Heart left ventricle (tissue), 16 donors: Measurements from ENCODE around the gene COL24A1. TPM values are rescaled to one million over a fixed set of nuclear protein-coding genes. Genes with fewer than 3 reads are reported as not detected.
"Not testable (repeated sequence)": the region's sequence is repeated elsewhere in the genome, so short reads cannot be mapped to it uniquely, and the experiment has no call there.

ENCODE experiments used
- ATAC-seq, 4 donors: fragments of 200-7000 bp; cut with Tn5 transposase; one replicate each; pipeline ENCODE4 v1.9.1; 2020 to 2022; ENCODE audit warnings: moderate library complexity in 4 of 4, mild to moderate bottlenecking in 3 of 4, moderate number of reproducible peaks in 1 of 4
- DNase-seq, 5 donors: peaks; one replicate each; pipeline ENCODE4 v3.0.0-alpha.2; 2020
- H3K27ac ChIP-seq, 12 donors: fragments of 200-600 bp; sonication (generic) in 4 of 12; one replicate each; pipeline versions ENCODE4 v1.5.0 to v1.8.0; 2016 to 2022; ENCODE audit warnings: mild to moderate bottlenecking in 2 of 12
- H3K27me3 ChIP-seq, 9 donors: fragments of 200-600 bp; sonication (generic) in 2 of 9; one replicate each; pipeline versions ENCODE4 v1.5.1 to v1.8.0; 2016 to 2022; ENCODE audit warnings: mild to moderate bottlenecking in 3 of 9
- H3K36me3 ChIP-seq, 9 donors: fragments of 200-600 bp; sonication (generic) in 2 of 9; one replicate each; pipeline versions ENCODE4 v1.5.0 to v1.8.0; 2018 to 2022; ENCODE audit warnings: mild to moderate bottlenecking in 2 of 9
- H3K4me1 ChIP-seq, 12 donors: fragments of 200-600 bp; sonication (generic) in 4 of 12; one replicate each; pipeline versions ENCODE4 v1.5.0 to v1.8.0; 2016 to 2022; ENCODE audit warnings: mild to moderate bottlenecking in 3 of 12
- H3K4me3 ChIP-seq, 12 donors: fragments of 200-600 bp; sonication (generic) in 4 of 12; one replicate each; pipeline versions ENCODE4 v1.5.0 to v1.8.0; 2017 to 2022; ENCODE audit warnings: mild to moderate bottlenecking in 9 of 12, moderate library complexity in 4 of 12
- H3K9me3 ChIP-seq, 12 donors: fragments of 200-600 bp; sonication (generic) in 4 of 12; one replicate each; pipeline versions ENCODE4 v1.5.0 to v1.8.0; 2016 to 2022; ENCODE audit warnings: mild to moderate bottlenecking in 1 of 12
- POLR2A ChIP-seq, 2 donors: fragments of 450-650 bp; IDR thresholded peaks; one replicate each; pipeline ENCODE4 v1.6.1; 2017; ENCODE audit warnings: antibody characterized with exemption in 2 of 2, mild to moderate bottlenecking in 2 of 2, moderate library complexity in 2 of 2
- WGBS, 4 donors: extraction: QIAGEN DNeasy Blood & Tissue Kit in 2 of 4; methylation state at CpG; one replicate each; pipeline versions ENCODE4 v1.1.5 to v1.1.7; 2013 to 2018; 5-methylcytosine and 5-hydroxymethylcytosine counted together
- intact Hi-C, 10 donors: fragments of 100-400 bp; cut with DNase I; formaldehyde crosslinking; loops; one replicate each; pipeline versions ENCODE4 v1.11.1 to v1.14.2; 2022
- polyA plus RNA-seq, 2 donors: library from polyadenylated mRNA; stranded (reverse); fragments of 200-250 nt; gene quantifications; one replicate each; pipeline ENCODE4 v1.2.3, GENCODE V29; 2013
- total RNA-seq, 9 donors: library from RNA; depleted of rRNA in 2 of 9; stranded (reverse); fragments of >200 nt in 2 of 9; fragmentation: NEBNext Ultra II Directional in 3 of 9; extraction: Animal tissue kit (Norgen Biotek cat#: 25700) in 3 of 9; gene quantifications; one replicate each; pipeline versions ENCODE4 v1.1.0 to v1.2.4, GENCODE V29; 2016 to 2023
- TF ChIP-seq, protein P1 (sequence below), 12 donors: fragments of 200-600 bp; sonication (generic) in 4 of 12; IDR thresholded peaks; one replicate each; pipeline versions ENCODE4 v1.5.0 to v1.8.0; 2018 to 2022; ENCODE audit warnings: antibody characterized with exemption in 12 of 12, mild to moderate bottlenecking in 5 of 12
- donor health status: ischemic (EF 13 %, LVEDD 7.1; RV severe dilation, severe dysfunction).
- donor health status: healthy with polysubstance abuse.
- donor health status: DM: no; HTN: yes; CAD: no.
- donor health status: DM: no; HTN: no; CAD: no.
- donor health status: ischemic (EF 25% LVEDD 6.9; RV normal size, moderate dysfunction).
- donor health status: ischemic (EF 25% LVEDD 5.7; RV mildly dilated, moderate dysfunction).
- donor health status: healthy.
- donor health status: DM: yes; HTN: yes; CAD: no.
- donor health status: ischemic (EF 35%, LVEDD 5.7; RV mildly dilated, moderate dysfunction).
- donor health status: nonischemic (EF 11% LVEDD 7.7; RV severe dilation, severe dysfunction).
- donor health status: DM: yes; HTN: yes; CAD: no.
- donor health status: PGD.
- donor health status: ischemic (EF 29% LVEDD 5.4; RV normal size, mild dysfunction).
- donor health status: nonischemic (EF 23%, LVEDD 6.1; RV moderate dilation, normal function).

The COL24A1 gene
- total and polyA plus RNA-seq, 11 donors, result 0.07 to 2.8 (median 0.40) TPM

DNA sequence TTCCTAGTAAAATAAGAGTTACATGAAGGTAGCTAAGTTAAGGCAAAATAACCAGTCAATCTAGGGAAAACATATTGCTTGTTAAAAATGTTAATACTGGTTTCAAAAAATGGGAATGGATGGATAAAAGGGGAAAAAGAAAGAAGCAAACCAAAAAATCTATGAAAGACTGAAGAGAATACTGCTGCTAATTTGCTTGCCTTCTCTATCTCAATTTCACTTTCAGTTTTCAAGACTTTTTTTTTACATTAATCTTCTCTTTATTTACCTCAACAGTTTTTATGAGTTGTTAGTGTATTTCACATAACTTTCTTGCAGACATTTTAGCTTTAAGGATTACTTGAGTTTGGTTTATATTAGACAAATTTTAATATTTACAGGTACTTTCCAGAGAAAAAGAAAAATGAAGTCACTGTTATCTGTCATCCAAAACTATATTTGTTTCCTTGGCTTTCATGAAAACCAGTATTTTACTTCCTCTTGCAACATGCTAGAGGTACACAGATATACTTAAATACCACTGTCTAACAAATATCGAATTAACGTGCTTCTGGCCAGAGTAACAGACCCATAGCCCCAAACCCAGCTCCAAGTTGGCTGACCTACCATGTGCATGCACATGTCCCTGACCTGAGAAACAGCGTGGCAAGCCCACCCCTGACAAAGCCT is 70.7 kb downstream of the COL24A1 start:
- TF ChIP-seq POLR2A (IDR thresholded peaks at IDR 0.05), result no peak
- intact Hi-C loops, result no loop called here
- no peaks in the 10 kb centered on the region for H3K27me3 ChIP-seq
- no peaks in the 10 kb centered on the region for H3K9me3 ChIP-seq
- no peaks in the 10 kb centered on the region for H3K4me1 ChIP-seq
- no peak overlapping the region for H3K4me3 ChIP-seq
- no peak for ATAC-seq
- no peak for DNase-seq
- no peak overlapping the region for H3K27ac ChIP-seq
- no peaks in the 10 kb centered on the region for H3K36me3 ChIP-seq
- 62 to 83% (median 79%) methylated on average over 3 of the region's 3 CpGs for WGBS, 4 donors

DNA sequence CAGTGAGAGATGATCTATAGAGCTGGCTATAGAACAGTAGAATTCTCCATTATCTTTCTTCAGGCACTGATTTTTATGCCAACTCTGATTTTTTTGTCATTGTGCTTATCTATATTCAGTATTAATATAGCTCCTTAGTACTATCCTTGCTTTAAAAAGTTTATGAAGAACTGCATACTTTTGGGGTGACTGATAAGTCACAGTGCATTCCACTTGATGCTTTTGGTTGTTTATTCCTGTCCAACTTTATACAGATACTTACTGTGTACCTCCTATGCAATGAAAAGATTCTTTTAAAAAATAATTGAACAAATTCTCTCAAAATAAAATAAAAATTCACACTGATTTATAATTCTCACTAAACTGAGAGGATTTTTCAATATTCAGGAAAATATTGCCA is 71.6 kb downstream of the COL24A1 start:
- Histone ChIP-seq H3K9me3 (peaks cover 0 to 1% (median 0%) of the 10 kb centered on the region in 12 donors), H3K4me1 (no peaks in the 10 kb centered on the region), H3K36me3 (no peaks in the 10 kb centered on the region), H3K27me3 (no peaks in the 10 kb centered on the region), H3K4me3 (no peak overlapping the region), H3K27ac (no peak overlapping the region)
- TF ChIP-seq, protein P1, sequence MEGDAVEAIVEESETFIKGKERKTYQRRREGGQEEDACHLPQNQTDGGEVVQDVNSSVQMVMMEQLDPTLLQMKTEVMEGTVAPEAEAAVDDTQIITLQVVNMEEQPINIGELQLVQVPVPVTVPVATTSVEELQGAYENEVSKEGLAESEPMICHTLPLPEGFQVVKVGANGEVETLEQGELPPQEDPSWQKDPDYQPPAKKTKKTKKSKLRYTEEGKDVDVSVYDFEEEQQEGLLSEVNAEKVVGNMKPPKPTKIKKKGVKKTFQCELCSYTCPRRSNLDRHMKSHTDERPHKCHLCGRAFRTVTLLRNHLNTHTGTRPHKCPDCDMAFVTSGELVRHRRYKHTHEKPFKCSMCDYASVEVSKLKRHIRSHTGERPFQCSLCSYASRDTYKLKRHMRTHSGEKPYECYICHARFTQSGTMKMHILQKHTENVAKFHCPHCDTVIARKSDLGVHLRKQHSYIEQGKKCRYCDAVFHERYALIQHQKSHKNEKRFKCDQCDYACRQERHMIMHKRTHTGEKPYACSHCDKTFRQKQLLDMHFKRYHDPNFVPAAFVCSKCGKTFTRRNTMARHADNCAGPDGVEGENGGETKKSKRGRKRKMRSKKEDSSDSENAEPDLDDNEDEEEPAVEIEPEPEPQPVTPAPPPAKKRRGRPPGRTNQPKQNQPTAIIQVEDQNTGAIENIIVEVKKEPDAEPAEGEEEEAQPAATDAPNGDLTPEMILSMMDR (IDR thresholded peaks at IDR 0.05), result no peak
- no peak for TF ChIP-seq POLR2A (IDR thresholded peaks at IDR 0.05)
- no peak for DNase-seq
- ATAC-seq, result no peak
- intact Hi-C loops, result no loop called here

DNA sequence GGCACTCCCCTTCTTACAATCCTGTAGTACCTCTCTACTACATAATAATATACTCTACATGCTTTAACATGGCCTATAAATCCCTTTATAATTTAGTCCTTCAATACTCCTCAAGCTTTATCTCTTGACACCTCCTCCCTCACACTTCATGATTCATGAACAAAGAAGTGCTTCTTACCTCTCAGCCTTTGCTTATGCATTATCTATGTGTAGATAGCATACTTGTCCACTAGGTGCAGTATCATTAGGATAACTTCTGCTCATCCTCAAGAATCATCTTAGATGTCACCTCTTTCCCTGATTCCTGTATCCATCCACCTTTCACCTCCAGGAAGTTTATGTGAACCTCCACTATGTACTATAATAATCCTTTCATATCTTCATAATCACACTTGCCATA is 74.4 kb downstream of the COL24A1 start:
- TF ChIP-seq POLR2A (IDR thresholded peaks at IDR 0.05), result no peak
- TF ChIP-seq, protein P1 (IDR thresholded peaks at IDR 0.05), result no peak
- ATAC-seq, result no peak
- peaks cover 0 to 19% (median 8%) of the 10 kb centered on the region in 12 donors for H3K9me3 ChIP-seq

DNA sequence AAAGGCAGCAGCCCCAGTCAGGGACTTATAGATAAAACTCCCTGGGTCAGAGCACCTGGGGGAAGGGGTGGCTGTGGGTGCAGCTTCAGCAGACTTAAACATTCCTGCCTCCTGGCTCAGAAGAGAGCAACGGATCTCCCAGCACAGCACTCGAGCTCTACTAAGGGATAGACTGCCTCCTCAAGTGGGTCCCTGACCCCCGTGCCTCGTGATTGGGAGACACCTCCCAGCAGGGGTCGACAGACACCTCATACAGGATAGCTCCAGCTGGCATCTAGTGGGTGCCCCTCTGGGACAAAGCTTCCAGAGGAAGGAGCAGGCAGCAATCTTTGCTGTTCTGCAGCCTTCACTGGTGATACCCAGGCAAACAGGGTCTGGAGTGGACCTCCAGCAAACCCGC is 84.1 kb downstream of the COL24A1 start:
- H3K4me3 ChIP-seq, H3K27me3 ChIP-seq, DNase-seq, intact Hi-C loops, H3K36me3 ChIP-seq, ATAC-seq, H3K4me1 ChIP-seq, H3K27ac ChIP-seq: not testable (repeated sequence)
- H3K9me3 ChIP-seq, result peaks cover 0 to 15% (median 0%) of the 10 kb centered on the region in 12 donors
- WGBS, 4 donors, result 65 to 89% (median 80%) methylated on average over 6 of the region's 6 CpGs

More for the DNA sequence above, 74.4 kb downstream of the COL24A1 start:
- no peak overlapping the region for H3K4me3 ChIP-seq
- intact Hi-C loops, result no loop called here
- no peaks in the 10 kb centered on the region for H3K4me1 ChIP-seq
- H3K36me3 ChIP-seq, result no peaks in the 10 kb centered on the region
- H3K27me3 ChIP-seq, result no peaks in the 10 kb centered on the region
- H3K27ac ChIP-seq, result no peak overlapping the region
- no peak for DNase-seq

DNA sequence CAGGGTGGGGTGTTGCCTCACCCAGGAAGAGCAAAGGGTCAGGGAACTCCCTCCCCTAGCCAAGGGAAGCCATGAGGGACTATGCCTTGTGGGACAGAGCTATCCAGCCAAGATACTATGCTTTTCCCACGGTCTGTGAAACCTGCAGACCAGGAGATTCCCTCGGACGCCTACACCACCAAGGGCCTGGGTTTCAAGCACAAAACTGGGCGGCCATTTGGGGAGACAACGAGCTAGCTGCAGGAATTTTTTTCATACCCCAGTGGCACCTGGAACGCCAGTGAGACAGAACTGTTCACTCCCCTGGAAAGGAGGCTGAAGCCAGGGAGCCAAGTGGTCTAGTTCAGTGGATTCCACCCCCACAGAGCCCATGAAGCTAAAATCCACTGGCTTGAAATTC is 84.7 kb downstream of the COL24A1 start:
- WGBS, 4 donors, result 71 to 84% (median 79%) methylated on average over 4 to 6 of the region's 6 CpGs
- intact Hi-C loops, H3K4me3 ChIP-seq, DNase-seq, H3K27me3 ChIP-seq, H3K36me3 ChIP-seq, ATAC-seq, H3K4me1 ChIP-seq, H3K27ac ChIP-seq: not testable (repeated sequence)
- peaks cover 0 to 15% (median 0%) of the 10 kb centered on the region in 12 donors for H3K9me3 ChIP-seq

DNA sequence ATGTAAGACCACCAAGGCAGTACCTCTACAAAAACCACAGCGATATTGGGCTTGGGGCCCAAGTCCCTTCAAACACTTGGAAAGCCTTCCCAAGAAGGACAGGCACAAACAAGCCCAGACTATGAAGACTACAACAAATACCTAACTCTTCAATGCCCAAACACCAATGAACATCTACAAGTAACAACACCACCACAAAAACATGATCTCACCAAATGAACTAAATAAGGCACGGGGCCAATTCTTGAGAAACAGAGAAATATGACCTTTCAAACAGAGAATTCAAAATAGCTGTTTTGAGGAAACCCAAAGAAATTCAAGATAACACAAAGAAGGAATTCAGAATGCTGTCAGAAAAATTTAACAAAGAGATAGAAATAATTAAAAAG is 86.8 kb downstream of the COL24A1 start:
- DNase-seq (no peak), ATAC-seq (no peak)
- H3K27me3 ChIP-seq, result no peaks in the 10 kb centered on the region

More for the DNA sequence above, 86.8 kb downstream of the COL24A1 start:
- Histone ChIP-seq H3K9me3 (peaks cover 0 to 15% (median 0%) of the 10 kb centered on the region in 12 donors), H3K27ac (peak overlapping the region in 2 of 12 donors; percentile 17 to 39), H3K4me1 (no peaks in the 10 kb centered on the region), H3K36me3 (no peaks in the 10 kb centered on the region), H3K4me3 (no peak overlapping the region)
- intact Hi-C loops, result no loop called here
- WGBS, 4 donors, result 64 to 74% (median 67%) methylated on average over 2 of the region's 2 CpGs
- TF ChIP-seq, protein P1 (IDR thresholded peaks at IDR 0.05), result no peak
- no peak for TF ChIP-seq POLR2A (IDR thresholded peaks at IDR 0.05)
